Measurements from ENCODE around the gene LSM12.

LSM12 gene

DNA sequence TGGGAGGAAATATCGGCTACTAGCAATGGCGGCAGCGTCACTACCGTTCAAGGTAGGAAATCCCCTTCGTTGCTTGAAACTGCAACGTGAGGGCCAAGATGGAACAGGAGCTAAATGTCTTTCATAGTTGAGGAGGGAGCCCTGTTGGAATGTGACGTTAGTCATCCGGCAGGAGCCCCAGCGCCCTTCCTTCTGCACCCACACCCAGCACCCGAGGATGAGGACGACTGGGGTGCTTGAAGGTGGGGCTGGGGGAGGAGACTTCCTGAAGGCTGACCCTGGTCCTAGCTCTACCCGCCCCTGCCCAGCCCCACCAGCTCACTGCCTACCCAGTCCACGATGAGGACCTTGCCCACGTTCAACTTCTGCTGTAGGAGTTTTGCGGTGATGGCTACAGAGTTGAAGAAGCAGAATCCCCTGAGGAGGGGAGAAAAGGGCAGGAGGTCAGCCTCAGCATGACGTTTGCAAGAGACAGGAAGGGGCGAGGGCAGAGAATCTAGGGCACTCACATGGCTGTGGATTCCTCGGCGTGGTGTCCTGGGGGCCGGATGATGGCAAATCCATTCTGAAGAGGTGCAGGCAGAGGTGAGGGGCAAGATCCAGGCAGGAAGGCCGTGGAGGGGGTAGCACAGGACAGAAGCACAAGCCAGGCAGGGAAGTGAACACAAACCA lies 15.9 kb upstream of the LSM12 start:
- H3K4me3 ChIP-seq (ENCODE audit: control insufficient read depth, low read depth, low read length), result no peak overlapping the region
- TF ChIP-seq, protein P1, sequence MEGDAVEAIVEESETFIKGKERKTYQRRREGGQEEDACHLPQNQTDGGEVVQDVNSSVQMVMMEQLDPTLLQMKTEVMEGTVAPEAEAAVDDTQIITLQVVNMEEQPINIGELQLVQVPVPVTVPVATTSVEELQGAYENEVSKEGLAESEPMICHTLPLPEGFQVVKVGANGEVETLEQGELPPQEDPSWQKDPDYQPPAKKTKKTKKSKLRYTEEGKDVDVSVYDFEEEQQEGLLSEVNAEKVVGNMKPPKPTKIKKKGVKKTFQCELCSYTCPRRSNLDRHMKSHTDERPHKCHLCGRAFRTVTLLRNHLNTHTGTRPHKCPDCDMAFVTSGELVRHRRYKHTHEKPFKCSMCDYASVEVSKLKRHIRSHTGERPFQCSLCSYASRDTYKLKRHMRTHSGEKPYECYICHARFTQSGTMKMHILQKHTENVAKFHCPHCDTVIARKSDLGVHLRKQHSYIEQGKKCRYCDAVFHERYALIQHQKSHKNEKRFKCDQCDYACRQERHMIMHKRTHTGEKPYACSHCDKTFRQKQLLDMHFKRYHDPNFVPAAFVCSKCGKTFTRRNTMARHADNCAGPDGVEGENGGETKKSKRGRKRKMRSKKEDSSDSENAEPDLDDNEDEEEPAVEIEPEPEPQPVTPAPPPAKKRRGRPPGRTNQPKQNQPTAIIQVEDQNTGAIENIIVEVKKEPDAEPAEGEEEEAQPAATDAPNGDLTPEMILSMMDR (conservative IDR thresholded peaks at IDR 0.05; ENCODE audit: control insufficient read depth, insufficient read depth, low read depth, low read length), result no peak
- no peak for DNase-seq (ENCODE audit: low read depth)

DNA sequence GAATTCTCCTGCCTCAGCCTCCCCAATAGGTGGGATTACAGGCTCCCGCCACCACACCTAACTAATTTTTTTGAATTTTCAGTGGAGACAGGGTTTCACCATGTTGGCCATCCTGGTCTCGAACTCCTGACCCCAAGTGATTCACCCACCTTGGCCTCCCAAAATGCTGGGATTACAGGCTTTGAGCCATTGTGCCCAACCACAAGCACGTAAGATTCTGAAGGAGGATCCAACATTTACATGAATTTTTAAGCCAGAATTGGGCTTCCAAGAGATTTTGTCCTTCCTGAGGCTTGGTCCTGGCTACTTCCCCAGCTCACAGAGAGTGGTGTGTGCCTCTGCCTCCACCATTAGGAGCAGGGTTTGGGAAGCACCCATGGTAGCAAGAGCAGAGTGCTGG lies 15.2 kb upstream of the LSM12 start:
- peak; percentile 70 for DNase-seq (ENCODE audit: low read depth)
- TF ChIP-seq, protein P1 (conservative IDR thresholded peaks at IDR 0.05; ENCODE audit: control insufficient read depth, insufficient read depth, low read depth, low read length), result no peak

DNA sequence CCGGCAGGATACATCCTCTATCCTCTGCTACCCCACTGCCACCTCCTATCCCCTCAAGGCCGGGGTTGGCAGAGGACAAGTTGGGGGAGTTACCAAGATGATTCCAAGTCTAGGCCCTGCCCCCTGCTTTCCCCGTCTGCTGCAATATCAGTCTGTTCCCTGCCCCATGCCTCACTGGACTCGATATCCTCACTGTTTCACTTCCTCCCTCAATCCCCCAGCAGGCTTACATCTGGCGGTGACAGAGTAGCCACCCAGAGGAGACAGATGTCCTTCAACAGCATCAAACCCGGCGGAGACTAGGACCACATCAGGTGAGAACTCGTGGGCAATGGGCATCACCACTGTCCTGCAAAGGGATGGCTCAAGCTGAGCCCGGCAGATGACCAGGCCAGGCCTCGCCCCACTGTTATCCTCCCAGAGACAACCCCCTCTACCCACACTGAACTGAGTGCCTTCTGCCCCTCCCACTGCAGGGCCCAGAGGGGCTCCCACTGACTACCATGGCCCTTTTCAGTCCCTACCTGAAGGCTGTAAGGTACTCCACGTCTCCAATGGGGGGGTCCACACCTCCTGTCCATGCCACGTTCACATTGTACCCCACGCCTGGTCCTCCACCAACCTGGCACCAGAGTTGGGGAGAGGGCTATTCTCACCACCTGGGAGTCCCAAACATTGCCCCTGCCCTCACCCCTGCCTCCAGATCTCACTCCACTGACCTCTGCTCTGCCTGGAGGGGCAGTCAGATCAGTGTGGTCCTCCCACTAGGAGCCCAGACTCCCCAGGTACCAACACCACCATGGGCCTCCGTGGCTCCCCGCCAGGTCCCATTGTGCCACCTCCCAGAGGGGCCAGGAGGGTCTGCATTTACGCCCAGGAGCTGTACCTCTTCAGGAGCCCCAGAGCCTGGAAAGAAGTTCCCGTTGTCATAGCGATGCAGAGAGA lies 13.7 kb upstream of the LSM12 start:
- TF ChIP-seq, protein P1 (conservative IDR thresholded peaks at IDR 0.05; ENCODE audit: control insufficient read depth, insufficient read depth, low read depth, low read length), result no peak
- DNase-seq (ENCODE audit: low read depth), result no peak
- no peak overlapping the region for H3K4me3 ChIP-seq (ENCODE audit: control insufficient read depth, low read depth, low read length)

More for the DNA sequence above, 15.2 kb upstream of the LSM12 start:
- no peak overlapping the region for H3K4me3 ChIP-seq (ENCODE audit: control insufficient read depth, low read depth, low read length)

DNA sequence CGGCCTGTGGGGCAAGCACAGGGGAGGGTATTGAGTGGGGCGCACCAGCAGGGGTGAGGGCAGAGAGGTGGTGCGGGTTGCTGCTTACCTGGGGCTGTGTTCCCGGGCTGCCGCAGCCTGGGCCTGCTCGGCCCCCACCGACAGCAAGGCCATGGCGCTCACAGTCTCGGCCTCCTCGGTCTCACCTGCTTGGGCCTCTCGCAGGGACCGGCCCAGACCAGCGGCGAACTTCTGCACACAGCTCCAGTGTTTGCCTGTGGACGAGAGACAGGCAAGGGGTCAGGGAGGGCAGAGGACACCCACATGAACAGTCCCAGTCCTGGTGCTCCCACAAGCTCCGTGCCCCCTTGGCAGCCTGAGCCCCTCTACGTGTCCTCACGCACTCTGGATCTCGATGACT lies 11.9 kb upstream of the LSM12 start:
- TF ChIP-seq, protein P1 (conservative IDR thresholded peaks at IDR 0.05; ENCODE audit: control insufficient read depth, insufficient read depth, low read depth, low read length), result no peak
- no peak overlapping the region for H3K4me3 ChIP-seq (ENCODE audit: control insufficient read depth, low read depth, low read length)
- DNase-seq (ENCODE audit: low read depth), result no peak

DNA sequence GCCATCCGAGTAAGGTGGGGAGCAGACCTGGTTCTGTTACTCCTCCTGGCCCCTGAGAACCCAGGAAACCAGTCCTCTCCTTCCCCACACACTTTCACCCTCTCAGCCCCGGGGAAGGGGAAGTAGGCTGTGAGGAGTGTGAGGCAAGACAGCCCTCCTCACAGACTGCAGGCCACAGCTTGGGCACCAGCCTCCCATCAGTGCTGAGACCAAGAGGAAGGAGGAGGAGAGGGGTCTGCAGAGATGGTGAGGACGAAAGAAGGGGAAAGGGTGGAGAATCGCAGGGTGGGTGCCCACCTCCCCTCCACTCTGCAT lies 11.1 kb upstream of the LSM12 start:
- DNase-seq (ENCODE audit: low read depth), result no peak
- H3K4me3 ChIP-seq (ENCODE audit: control insufficient read depth, low read depth, low read length), result no peak overlapping the region
- TF ChIP-seq, protein P1 (conservative IDR thresholded peaks at IDR 0.05; ENCODE audit: control insufficient read depth, insufficient read depth, low read depth, low read length), result no peak

DNA sequence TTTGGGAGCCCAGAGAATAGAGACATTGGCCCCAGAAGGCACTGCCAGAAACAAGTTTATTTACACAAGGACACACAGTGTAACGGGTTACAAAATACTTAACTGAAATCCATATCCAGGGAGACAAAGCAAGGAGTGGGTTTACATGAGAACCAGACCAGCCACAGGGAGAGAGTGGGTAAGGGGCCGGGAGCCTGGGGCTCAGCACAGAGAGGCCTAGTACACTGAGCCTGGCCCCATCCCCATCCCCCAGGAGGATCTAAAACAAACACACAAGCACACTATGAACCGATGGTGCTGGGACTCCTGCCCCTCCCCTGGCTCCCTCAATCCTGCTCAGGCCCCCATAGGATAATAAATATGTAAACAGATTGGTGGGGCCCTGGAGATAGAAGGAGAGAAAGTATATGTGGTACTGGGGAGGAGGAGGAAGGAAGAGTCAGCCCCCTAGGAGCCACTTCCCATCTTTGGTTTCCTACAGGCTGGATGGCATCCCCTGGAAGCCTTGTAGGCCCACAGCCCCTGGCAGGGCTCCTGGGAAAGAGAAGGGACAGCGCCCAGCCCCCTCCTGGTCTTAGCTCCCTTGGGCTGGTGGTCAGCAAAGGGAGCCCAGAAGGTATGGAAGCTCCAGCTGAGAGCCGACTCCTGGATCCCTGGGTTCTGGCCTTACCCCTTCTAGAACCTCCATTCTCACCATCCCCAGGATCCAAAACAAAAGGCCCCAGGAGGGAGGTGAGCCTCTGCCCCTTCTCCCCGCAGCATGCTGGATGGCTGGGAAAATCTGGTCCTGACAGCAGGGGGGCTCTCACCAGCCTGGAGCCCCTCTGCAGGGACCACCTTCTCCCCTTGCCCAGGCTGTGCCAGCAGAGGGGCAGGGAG lies 10.5 kb upstream of the LSM12 start:
- TF ChIP-seq, protein P1 (conservative IDR thresholded peaks at IDR 0.05; ENCODE audit: control insufficient read depth, insufficient read depth, low read depth, low read length), result no peak
- H3K4me3 ChIP-seq (ENCODE audit: control insufficient read depth, low read depth, low read length), result no peak overlapping the region
- DNase-seq (ENCODE audit: low read depth), result no peak
